ENCODE data around the gene ARL2. TPM values are rescaled to one million over a fixed set of nuclear protein-coding genes. Genes with fewer than 3 reads are reported as not detected.

Gene ARL2
- total RNA-seq, 2 donors from 2014 or later = 127 to 199 TPM

- no peaks in the 10 kb centered on the region for H3K4me1 Mint-ChIP-seq
- Histone ChIP-seq H3K9ac (ENCODE audit: extremely low read depth, low read length, poor library complexity, severe bottlenecking) (no peak overlapping the region), H3K36me3 (ENCODE audit: control insufficient read depth, insufficient read depth, low read length) (no peaks in the 10 kb centered on the region), H3K4me1 (ENCODE audit: control insufficient read depth, insufficient read depth, low read length) (no peaks in the 10 kb centered on the region), H3K4me3 (ENCODE audit: low read length) (no peak overlapping the region), H3K27me3 (ENCODE audit: control insufficient read depth, insufficient read depth, low read length, poor library complexity, severe bottlenecking) (no peaks in the 10 kb centered on the region), H3K9me3 (ENCODE audit: control insufficient read depth, low read length) (no peaks in the 10 kb centered on the region), H3K27ac (ENCODE audit: low read depth, low read length) (no peak overlapping the region)
- peak overlapping the region; percentile 10 for H3K27ac Mint-ChIP-seq
- TF ChIP-seq, protein P1, sequence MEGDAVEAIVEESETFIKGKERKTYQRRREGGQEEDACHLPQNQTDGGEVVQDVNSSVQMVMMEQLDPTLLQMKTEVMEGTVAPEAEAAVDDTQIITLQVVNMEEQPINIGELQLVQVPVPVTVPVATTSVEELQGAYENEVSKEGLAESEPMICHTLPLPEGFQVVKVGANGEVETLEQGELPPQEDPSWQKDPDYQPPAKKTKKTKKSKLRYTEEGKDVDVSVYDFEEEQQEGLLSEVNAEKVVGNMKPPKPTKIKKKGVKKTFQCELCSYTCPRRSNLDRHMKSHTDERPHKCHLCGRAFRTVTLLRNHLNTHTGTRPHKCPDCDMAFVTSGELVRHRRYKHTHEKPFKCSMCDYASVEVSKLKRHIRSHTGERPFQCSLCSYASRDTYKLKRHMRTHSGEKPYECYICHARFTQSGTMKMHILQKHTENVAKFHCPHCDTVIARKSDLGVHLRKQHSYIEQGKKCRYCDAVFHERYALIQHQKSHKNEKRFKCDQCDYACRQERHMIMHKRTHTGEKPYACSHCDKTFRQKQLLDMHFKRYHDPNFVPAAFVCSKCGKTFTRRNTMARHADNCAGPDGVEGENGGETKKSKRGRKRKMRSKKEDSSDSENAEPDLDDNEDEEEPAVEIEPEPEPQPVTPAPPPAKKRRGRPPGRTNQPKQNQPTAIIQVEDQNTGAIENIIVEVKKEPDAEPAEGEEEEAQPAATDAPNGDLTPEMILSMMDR (conservative IDR thresholded peaks at IDR 0.05) = peak; percentile 75
- WGBS, 2 experiments (ENCODE audit: insufficient coverage in 1 of 2, insufficient read length in 1 of 2) = 52 to 75% methylated on average over 4 to 9 of the region's 9 CpGs
- H3K36me3 Mint-ChIP-seq (ENCODE audit: low read depth) = no peaks in the 10 kb centered on the region
- no peaks in the 10 kb centered on the region for H3K9me3 Mint-ChIP-seq
- no peak overlapping the region for H3K4me3 Mint-ChIP-seq
- peak; percentile 87 for DNase-seq
- peaks cover 4% of the 10 kb centered on the region for H3K27me3 Mint-ChIP-seq (ENCODE audit: insufficient read depth)
Measured at GRCh38 chr11:65060913-65061408, 47.0 kb downstream of the ARL2 start.

GRCh38 chr11:65063532-65063931, 49.6 kb downstream of the ARL2 start:
- peaks cover 1% of the 10 kb centered on the region for H3K4me1 Mint-ChIP-seq

DNA sequence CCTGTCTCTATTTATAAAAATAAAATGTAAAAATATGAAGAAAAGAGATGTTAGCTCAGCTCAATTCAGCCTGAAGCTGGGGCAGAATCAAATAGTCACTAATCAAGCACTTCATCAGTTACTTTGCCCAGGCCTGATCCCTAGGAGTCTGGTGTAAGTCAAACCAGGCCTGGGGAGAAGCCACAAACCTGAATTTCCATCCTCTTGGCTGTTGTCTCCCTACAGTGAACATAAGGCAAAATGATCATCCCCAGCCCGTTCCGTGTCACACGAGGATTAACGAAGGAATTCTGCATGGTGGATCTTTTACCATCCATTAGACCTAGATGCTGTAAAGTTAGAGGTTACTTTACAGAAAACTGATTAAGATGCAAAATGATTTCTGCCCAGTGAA, 50.9 kb downstream of the ARL2 start:
- no peak overlapping the region for H3K9ac ChIP-seq (ENCODE audit: extremely low read depth, low read length, poor library complexity, severe bottlenecking)
- Mint-ChIP-seq H3K27ac (no peak overlapping the region), H3K36me3 (ENCODE audit: low read depth) (no peaks in the 10 kb centered on the region), H3K27me3 (ENCODE audit: insufficient read depth) (no peaks in the 10 kb centered on the region), H3K9me3 (no peaks in the 10 kb centered on the region), H3K4me3 (no peak overlapping the region), H3K4me1 (peaks cover 1% of the 10 kb centered on the region)
- WGBS, 2 experiments (ENCODE audit: insufficient coverage in 1 of 2, insufficient read length in 1 of 2) = 93 to 100% methylated on average over 3 to 4 of the region's 4 CpGs
- H3K4me1 ChIP-seq (ENCODE audit: control insufficient read depth, insufficient read depth, low read length) = peaks cover 4% of the 10 kb centered on the region
- H3K27me3 ChIP-seq (ENCODE audit: control insufficient read depth, insufficient read depth, low read length, poor library complexity, severe bottlenecking) = no peaks in the 10 kb centered on the region
- no peaks in the 10 kb centered on the region for H3K9me3 ChIP-seq (ENCODE audit: control insufficient read depth, low read length)
- TF ChIP-seq, protein P1 (conservative IDR thresholded peaks at IDR 0.05) = no peak
- H3K4me3 ChIP-seq (ENCODE audit: low read length) = no peak overlapping the region
- H3K27ac ChIP-seq (ENCODE audit: low read depth, low read length) = no peak overlapping the region
- no peaks in the 10 kb centered on the region for H3K36me3 ChIP-seq (ENCODE audit: control insufficient read depth, insufficient read depth, low read length)
- DNase-seq = no peak

More at GRCh38 chr11:65063532-65063931, 49.6 kb downstream of the ARL2 start:
- WGBS, 2 experiments (ENCODE audit: insufficient coverage in 1 of 2, insufficient read length in 1 of 2) = 86% methylated on average over 1 to 3 of the region's 3 CpGs
- H3K27me3 Mint-ChIP-seq (ENCODE audit: insufficient read depth) = peaks cover 4% of the 10 kb centered on the region
- H3K4me3 ChIP-seq (ENCODE audit: low read length) = no peak overlapping the region
- TF ChIP-seq, protein P1 (conservative IDR thresholded peaks at IDR 0.05) = no peak
- no peaks in the 10 kb centered on the region for H3K36me3 ChIP-seq (ENCODE audit: control insufficient read depth, insufficient read depth, low read length)
- no peaks in the 10 kb centered on the region for H3K27me3 ChIP-seq (ENCODE audit: control insufficient read depth, insufficient read depth, low read length, poor library complexity, severe bottlenecking)
- DNase-seq = no peak
- peaks cover 4% of the 10 kb centered on the region for H3K4me1 ChIP-seq (ENCODE audit: control insufficient read depth, insufficient read depth, low read length)
- no peaks in the 10 kb centered on the region for H3K9me3 ChIP-seq (ENCODE audit: control insufficient read depth, low read length)
- H3K27ac ChIP-seq (ENCODE audit: low read depth, low read length) = no peak overlapping the region
- no peaks in the 10 kb centered on the region for H3K9me3 Mint-ChIP-seq
- H3K36me3 Mint-ChIP-seq (ENCODE audit: low read depth) = no peaks in the 10 kb centered on the region
- H3K27ac Mint-ChIP-seq = no peak overlapping the region
- no peak overlapping the region for H3K4me3 Mint-ChIP-seq
- no peak overlapping the region for H3K9ac ChIP-seq (ENCODE audit: extremely low read depth, low read length, poor library complexity, severe bottlenecking)

Data from endodermal cell (in vitro differentiated cells).